ENCODE data around the gene SYP. TPM values are rescaled to one million over a fixed set of nuclear protein-coding genes. Genes with fewer than 3 reads are reported as not detected.

The SYP gene
- total and polyA plus RNA-seq, 7 donors = 1.2 to 20.2 (median 8.0) TPM

- H3K27me3 ChIP-seq = no peaks in the 10 kb centered on the region
- H3K4me1 ChIP-seq = peaks cover 0 to 13% (median 11%) of the 10 kb centered on the region in 4 donors
- no peaks in the 10 kb centered on the region for H3K9me3 ChIP-seq
- H3K36me3 ChIP-seq = no peaks in the 10 kb centered on the region
- peak; percentile 94 for DNase-seq
- intact Hi-C loops (cut with DNase I) = loop anchor here (10.0 kb wide), 1 partner anchor 119 kb away; the partner anchor contains the start of gene TFE3
- H3K4me3 ChIP-seq = peak overlapping the region; percentile 14 to 45 (median 40)
- TF ChIP-seq POLR2AphosphoS5 (IDR thresholded peaks at IDR 0.05) (peak in 3 of 4 donors; percentile 27 to 75 (median 69)), EP300 (IDR thresholded peaks at IDR 0.05) (no peak), CTCF (IDR thresholded peaks at IDR 0.05) (peak in 2 of 4 experiments; percentile 23 to 76), POLR2A (IDR thresholded peaks at IDR 0.05) (no peak)
- peak overlapping the region; percentile 89 to 92 (median 91) for H3K27ac ChIP-seq
- WGBS, 2 donors = 1% methylated on average over 69 of the region's 69 CpGs
Observed at GRCh38 chrX:49163555-49164419, 36.2 kb downstream of the SYP start.

DNA sequence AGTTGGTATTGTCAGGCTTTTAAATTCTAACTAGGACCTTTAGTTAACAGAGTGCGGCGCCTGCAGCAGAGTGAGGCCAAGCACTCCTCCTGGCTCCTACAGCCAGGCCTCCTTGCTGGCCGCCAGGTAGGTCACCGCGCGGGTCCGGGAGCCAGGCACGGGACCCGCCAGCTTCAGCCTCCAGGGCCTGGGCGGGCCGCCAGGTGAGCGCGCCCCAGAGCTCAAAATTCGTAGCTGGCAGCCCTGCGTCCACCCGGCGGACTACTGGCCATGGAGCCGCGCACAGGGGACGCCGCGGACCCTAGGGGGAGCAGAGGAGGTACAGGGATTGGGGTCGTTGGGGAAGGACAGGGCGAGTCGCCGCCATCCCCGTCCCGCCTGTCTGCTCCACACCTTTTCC, 37.4 kb downstream of the SYP start, which contains the start of gene MAGIX:
Gene MAGIX, plus strand, starts transcription at position 139 of the 400 bp plus-strand sequence. Its CDS starts 132 bp downstream, at position 271.
- 62 to 77% methylated on average over 28 of the region's 28 CpGs for WGBS, 2 donors
- Histone ChIP-seq H3K4me3 (peak within 1 kb of the TSS; percentile 14 to 45 (median 40)), H3K27me3 (no peaks in the 10 kb centered on the region), H3K9me3 (no peaks in the 10 kb centered on the region), H3K27ac (peak within 1 kb of the TSS; percentile 89 to 92 (median 91)), H3K36me3 (no peaks in the 10 kb centered on the region), H3K4me1 (peaks cover 0 to 13% (median 6%) of the 10 kb centered on the region in 4 donors)
- TF ChIP-seq CTCF (IDR thresholded peaks at IDR 0.05) = no peak
- TF ChIP-seq POLR2AphosphoS5 (IDR thresholded peaks at IDR 0.05) = no peak
- TF ChIP-seq EP300 (IDR thresholded peaks at IDR 0.05) = no peak
- TF ChIP-seq POLR2A (IDR thresholded peaks at IDR 0.05) = no peak
- no peak for DNase-seq
- intact Hi-C loops (cut with DNase I) = loop anchor here (10.0 kb wide), 1 partner anchor 118 kb away; the partner anchor contains the start of gene TFE3

DNA sequence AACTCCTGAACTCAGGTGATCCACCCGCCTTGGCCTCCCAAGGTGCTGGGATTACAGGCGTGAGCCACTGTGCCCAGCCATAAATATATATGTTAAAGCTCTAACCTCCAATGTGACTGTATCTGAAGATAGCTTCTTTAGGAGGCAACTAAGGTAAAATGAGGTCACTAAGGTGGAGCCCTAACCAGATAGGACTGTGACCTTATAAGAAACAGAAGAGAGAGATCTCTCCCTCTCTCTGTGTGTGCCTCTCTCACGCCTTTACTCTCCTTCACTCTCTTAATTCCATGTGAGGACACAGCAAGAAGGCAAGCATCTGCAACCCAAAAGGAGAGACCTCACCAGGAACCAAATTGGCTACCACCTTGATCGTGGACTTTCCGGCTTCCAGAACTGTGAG, 38.4 kb downstream of the SYP start:
- no peak for DNase-seq
- H3K27me3 ChIP-seq = no peaks in the 10 kb centered on the region
- H3K9me3 ChIP-seq = no peaks in the 10 kb centered on the region
- no peaks in the 10 kb centered on the region for H3K36me3 ChIP-seq
- peaks cover 0 to 13% (median 5%) of the 10 kb centered on the region in 4 donors for H3K4me1 ChIP-seq
- no peak overlapping the region for H3K27ac ChIP-seq
- WGBS, 2 donors = 79 to 89% methylated on average over 5 of the region's 5 CpGs
- H3K4me3 ChIP-seq = no peak overlapping the region
- intact Hi-C loops (cut with DNase I) = loop anchor here (10.0 kb wide), 1 partner anchor 117 kb away; the partner anchor contains the start of gene TFE3
- TF ChIP-seq POLR2AphosphoS5 (IDR thresholded peaks at IDR 0.05) = no peak
- TF ChIP-seq POLR2A (IDR thresholded peaks at IDR 0.05) = no peak
- no peak for TF ChIP-seq CTCF (IDR thresholded peaks at IDR 0.05)
- no peak for TF ChIP-seq EP300 (IDR thresholded peaks at IDR 0.05)

DNA sequence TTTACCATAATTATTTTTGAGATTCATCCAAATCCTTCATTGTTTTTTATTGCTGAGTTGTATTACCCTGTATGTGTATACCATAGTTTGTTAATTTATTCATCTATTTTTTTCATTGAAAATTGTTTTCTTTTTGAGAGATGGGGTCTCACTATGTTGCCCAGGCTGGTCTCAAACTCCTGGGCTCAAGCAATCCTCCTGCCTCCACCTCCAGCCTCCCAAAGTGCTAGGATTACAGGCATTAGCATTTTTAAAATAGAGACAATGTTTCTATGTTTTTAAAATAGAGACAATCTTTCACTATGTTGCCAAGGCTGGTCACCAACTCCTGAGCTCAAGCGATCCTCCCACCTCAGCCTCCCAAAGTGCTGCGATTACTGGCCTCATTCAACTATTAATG, 39.1 kb downstream of the SYP start:
- TF ChIP-seq EP300 (IDR thresholded peaks at IDR 0.05) = no peak
- TF ChIP-seq POLR2AphosphoS5 (IDR thresholded peaks at IDR 0.05) = no peak
- no peak for TF ChIP-seq POLR2A (IDR thresholded peaks at IDR 0.05)
- TF ChIP-seq CTCF (IDR thresholded peaks at IDR 0.05) = no peak
- Histone ChIP-seq H3K4me3 (no peak overlapping the region), H3K27ac (no peak overlapping the region), H3K27me3 (no peaks in the 10 kb centered on the region), H3K4me1 (peaks cover 0 to 13% (median 5%) of the 10 kb centered on the region in 4 donors), H3K9me3 (no peaks in the 10 kb centered on the region), H3K36me3 (no peaks in the 10 kb centered on the region)
- intact Hi-C loops (cut with DNase I) = loop anchor here (10.0 kb wide), 1 partner anchor 116 kb away; the partner anchor contains the start of gene TFE3
- no peak for DNase-seq
- WGBS, 2 donors = 94 to 97% methylated on average over 2 of the region's 2 CpGs

Measured in sigmoid colon (tissue), 7 donors.